SK-N-MC (cell line): ENCODE results near the gene TBC1D1.

Experiments used
- EZH2 ChIP-seq: fragments of 200-600 bp; sonication (generic); IDR thresholded peaks from one replicate; pipeline ENCODE4 v1.6.1; 2017; ENCODE audit warnings: antibody characterized with exemption
- POLR2AphosphoS5 ChIP-seq: IDR thresholded peaks from 2 replicates; pipeline ENCODE4 v1.6.1; 2012; ENCODE audit warnings: mild to moderate bottlenecking, low read depth, low read length, borderline replicate concordance

DNA sequence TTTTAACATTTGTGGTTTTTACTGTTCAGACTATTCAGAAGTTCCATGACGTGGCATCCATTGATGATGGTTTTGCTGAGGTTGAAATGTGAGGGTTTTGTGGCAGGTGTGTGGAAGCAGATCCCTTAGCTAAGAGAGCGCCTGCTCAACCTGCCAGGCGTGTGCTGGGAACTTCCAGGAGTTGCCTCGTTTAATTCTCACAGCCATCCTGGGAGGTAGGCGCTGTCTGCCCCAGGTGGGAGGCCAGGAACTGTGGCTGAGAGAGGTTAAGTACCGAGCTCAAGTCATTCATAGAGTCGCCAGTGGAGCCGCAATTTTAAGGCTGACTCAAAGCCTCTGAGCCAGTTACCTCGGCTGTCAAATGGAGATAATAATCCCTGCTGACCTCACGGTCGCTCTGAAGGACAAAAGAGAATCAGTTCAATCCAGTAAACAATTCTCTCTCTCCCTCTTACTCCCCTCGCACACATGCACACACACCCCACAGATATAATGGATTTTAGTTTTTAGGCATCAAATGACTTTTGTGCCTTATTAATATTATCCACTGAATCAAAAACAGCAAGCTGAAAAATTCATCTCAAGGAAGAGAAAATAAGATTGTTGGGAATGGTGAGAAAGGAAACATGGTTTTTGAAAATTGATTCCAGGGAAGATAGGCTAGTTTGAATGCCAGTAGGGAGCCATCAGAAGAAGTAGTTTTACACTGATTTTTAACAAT is 240.6 kb downstream of the TBC1D1 start:
- TF ChIP-seq EZH2 (no peak), POLR2AphosphoS5 (no peak)
